Measurements from ENCODE around the gene HMGN1. TPM values are rescaled to one million over a fixed set of nuclear protein-coding genes. Genes with fewer than 3 reads are reported as not detected.

The HMGN1 gene
- polyA plus RNA-seq, 1 donor from 2014 or later: 2,070 TPM

DNA sequence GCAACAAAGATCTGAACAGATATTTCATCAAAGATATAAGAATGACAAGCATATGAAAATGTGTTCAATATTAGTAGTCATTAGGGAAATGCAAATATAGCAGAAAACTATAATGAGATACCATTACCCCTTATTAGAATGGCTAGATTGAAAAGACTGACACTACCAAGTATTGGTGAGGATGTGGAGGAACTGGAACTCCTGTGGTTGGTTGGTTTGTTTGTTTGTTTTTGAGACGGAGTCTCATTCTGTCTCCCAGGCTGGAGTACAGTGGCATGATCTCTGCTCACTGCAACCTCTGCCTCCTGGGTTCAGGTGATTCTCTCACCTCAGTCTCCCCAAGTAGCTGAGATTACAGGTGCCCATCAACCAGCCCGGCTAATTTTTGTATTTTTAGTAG is 18.9 kb upstream of the HMGN1 start:
- Histone ChIP-seq H3K36me3 (ENCODE audit: insufficient read depth, low read length) (no peaks in the 10 kb centered on the region), H3K27me3 (ENCODE audit: insufficient read depth, low read depth, low read length) (no peaks in the 10 kb centered on the region), H3K4me2 (ENCODE audit: low read length) (no peak overlapping the region), H3K9ac (ENCODE audit: low read length) (no peak overlapping the region), H3K4me3 (ENCODE audit: low read length) (no peak overlapping the region), H3K27ac (ENCODE audit: low read length) (no peak overlapping the region), H3F3A (ENCODE audit: insufficient read depth, low read length, poor library complexity, severe bottlenecking) (no peaks in the 10 kb centered on the region), H2AFZ (ENCODE audit: low read depth, low read length) (no peak overlapping the region), H3K9me2 (ENCODE audit: insufficient read depth, low read length) (no peaks in the 10 kb centered on the region), H3K9me3 (ENCODE audit: low read length) (no peaks in the 10 kb centered on the region), H4K20me1 (ENCODE audit: insufficient read depth) (no peaks in the 10 kb centered on the region), H3K79me2 (replicated peaks; ENCODE audit: insufficient read depth, low read length) (no peaks in the 10 kb centered on the region)
- TF ChIP-seq EZH2 (IDR thresholded peaks at IDR 0.05; ENCODE audit: borderline replicate concordance, insufficient read depth, low read length, poor library complexity, severe bottlenecking): no peak
- TF ChIP-seq POLR2AphosphoS5 (IDR thresholded peaks at IDR 0.05): no peak
- TF ChIP-seq, protein P1, sequence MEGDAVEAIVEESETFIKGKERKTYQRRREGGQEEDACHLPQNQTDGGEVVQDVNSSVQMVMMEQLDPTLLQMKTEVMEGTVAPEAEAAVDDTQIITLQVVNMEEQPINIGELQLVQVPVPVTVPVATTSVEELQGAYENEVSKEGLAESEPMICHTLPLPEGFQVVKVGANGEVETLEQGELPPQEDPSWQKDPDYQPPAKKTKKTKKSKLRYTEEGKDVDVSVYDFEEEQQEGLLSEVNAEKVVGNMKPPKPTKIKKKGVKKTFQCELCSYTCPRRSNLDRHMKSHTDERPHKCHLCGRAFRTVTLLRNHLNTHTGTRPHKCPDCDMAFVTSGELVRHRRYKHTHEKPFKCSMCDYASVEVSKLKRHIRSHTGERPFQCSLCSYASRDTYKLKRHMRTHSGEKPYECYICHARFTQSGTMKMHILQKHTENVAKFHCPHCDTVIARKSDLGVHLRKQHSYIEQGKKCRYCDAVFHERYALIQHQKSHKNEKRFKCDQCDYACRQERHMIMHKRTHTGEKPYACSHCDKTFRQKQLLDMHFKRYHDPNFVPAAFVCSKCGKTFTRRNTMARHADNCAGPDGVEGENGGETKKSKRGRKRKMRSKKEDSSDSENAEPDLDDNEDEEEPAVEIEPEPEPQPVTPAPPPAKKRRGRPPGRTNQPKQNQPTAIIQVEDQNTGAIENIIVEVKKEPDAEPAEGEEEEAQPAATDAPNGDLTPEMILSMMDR (IDR thresholded peaks at IDR 0.05; ENCODE audit: poor library complexity, severe bottlenecking): no peak
- TF ChIP-seq MXI1 (conservative IDR thresholded peaks at IDR 0.05; ENCODE audit: poor library complexity, severe bottlenecking): no peak
- TF ChIP-seq, protein P2, sequence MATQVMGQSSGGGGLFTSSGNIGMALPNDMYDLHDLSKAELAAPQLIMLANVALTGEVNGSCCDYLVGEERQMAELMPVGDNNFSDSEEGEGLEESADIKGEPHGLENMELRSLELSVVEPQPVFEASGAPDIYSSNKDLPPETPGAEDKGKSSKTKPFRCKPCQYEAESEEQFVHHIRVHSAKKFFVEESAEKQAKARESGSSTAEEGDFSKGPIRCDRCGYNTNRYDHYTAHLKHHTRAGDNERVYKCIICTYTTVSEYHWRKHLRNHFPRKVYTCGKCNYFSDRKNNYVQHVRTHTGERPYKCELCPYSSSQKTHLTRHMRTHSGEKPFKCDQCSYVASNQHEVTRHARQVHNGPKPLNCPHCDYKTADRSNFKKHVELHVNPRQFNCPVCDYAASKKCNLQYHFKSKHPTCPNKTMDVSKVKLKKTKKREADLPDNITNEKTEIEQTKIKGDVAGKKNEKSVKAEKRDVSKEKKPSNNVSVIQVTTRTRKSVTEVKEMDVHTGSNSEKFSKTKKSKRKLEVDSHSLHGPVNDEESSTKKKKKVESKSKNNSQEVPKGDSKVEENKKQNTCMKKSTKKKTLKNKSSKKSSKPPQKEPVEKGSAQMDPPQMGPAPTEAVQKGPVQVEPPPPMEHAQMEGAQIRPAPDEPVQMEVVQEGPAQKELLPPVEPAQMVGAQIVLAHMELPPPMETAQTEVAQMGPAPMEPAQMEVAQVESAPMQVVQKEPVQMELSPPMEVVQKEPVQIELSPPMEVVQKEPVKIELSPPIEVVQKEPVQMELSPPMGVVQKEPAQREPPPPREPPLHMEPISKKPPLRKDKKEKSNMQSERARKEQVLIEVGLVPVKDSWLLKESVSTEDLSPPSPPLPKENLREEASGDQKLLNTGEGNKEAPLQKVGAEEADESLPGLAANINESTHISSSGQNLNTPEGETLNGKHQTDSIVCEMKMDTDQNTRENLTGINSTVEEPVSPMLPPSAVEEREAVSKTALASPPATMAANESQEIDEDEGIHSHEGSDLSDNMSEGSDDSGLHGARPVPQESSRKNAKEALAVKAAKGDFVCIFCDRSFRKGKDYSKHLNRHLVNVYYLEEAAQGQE (IDR thresholded peaks at IDR 0.05; ENCODE audit: borderline replicate concordance): no peak
- TF ChIP-seq RAD21 (conservative IDR thresholded peaks at IDR 0.05): no peak
- TF ChIP-seq EP300 (conservative IDR thresholded peaks at IDR 0.05; ENCODE audit: poor library complexity, severe bottlenecking): no peak
- no peak for TF ChIP-seq SMC3 (conservative IDR thresholded peaks at IDR 0.05; ENCODE audit: poor library complexity)

DNA sequence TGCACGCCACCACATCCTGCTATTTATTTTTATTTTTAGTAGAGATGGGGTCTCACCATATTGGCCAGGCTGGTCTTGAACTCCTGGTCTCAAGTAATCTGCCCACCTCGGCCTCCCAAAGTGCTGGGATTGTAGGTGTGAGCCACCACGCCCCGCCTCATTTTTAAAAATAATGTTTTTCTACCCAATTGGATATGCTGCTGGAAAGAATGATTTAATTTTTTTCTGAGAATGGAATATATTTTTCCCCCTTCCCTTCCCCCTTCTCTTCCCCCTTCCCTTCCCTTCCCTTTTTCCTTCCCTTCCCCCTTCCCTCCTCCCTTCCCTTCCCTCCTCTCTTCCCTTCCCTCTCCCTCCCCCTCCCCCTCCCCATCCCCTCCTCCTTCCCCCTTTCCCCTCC is 17.7 kb upstream of the HMGN1 start:
- no peak overlapping the region for H3K9ac ChIP-seq (ENCODE audit: low read length)
- no peaks in the 10 kb centered on the region for H3F3A ChIP-seq (ENCODE audit: insufficient read depth, low read length, poor library complexity, severe bottlenecking)
- TF ChIP-seq, protein P2 (IDR thresholded peaks at IDR 0.05; ENCODE audit: borderline replicate concordance): no peak
- TF ChIP-seq EZH2 (IDR thresholded peaks at IDR 0.05; ENCODE audit: borderline replicate concordance, insufficient read depth, low read length, poor library complexity, severe bottlenecking): no peak
- no peak overlapping the region for H3K4me2 ChIP-seq (ENCODE audit: low read length)
- H3K4me3 ChIP-seq (ENCODE audit: low read length): no peak overlapping the region
- H3K9me3 ChIP-seq (ENCODE audit: low read length): no peaks in the 10 kb centered on the region
- no peaks in the 10 kb centered on the region for H3K9me2 ChIP-seq (ENCODE audit: insufficient read depth, low read length)
- no peaks in the 10 kb centered on the region for H4K20me1 ChIP-seq (ENCODE audit: insufficient read depth)
- no peaks in the 10 kb centered on the region for H3K79me2 ChIP-seq (replicated peaks; ENCODE audit: insufficient read depth, low read length)
- H2AFZ ChIP-seq (ENCODE audit: low read depth, low read length): no peak overlapping the region
- H3K36me3 ChIP-seq (ENCODE audit: insufficient read depth, low read length): no peaks in the 10 kb centered on the region
- H3K27me3 ChIP-seq (ENCODE audit: insufficient read depth, low read depth, low read length): no peaks in the 10 kb centered on the region
- no peak overlapping the region for H3K27ac ChIP-seq (ENCODE audit: low read length)

All from neural cell (in vitro differentiated cells).